GDM1 (cell line): ENCODE measurements around the gene GRK4.

Source experiments
- DNase-seq: peaks from one replicate; lab custom pipeline; 2025; lab: John Stamatoyannopoulos, UW

GRK4 gene

DNA sequence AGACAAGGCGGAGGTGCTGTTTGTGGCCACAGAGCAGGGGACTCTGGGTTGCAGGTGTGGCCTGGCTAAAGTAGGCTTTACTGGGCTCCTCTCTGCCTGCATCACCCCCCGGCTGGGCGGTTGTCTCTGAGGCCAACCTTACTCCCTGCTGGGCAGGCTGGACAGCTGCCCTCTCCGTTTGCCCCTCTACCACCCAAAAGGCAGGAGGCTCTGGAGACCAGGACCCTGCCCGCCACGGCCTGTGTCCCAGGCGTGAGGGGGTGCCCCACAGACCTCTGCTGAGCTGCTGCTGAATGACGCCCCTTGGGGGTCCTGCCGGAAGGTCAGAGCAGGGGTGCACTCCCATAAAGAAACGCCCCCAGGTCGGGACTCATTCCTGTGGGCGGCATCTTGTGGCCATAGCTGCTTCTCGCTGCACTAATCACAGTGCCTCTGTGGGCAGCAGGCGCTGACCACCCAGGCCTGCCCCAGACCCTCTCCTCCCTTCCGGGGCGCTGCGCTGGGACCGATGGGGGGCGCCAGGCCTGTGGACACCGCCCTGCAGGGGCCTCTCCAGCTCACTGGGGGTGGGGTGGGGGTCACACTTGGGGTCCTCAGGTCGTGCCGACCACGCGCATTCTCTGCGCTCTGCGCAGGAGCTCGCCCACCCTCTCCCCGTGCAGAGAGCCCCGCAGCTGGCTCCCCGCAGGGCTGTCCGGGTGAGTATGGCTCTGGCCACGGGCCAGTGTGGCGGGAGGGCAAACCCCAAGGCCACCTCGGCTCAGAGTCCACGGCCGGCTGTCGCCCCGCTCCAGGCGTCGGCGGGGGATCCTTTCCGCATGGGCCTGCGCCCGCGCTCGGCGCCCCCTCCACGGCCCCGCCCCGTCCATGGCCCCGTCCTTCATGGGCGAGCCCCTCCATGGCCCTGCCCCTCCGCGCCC is 110.0 kb downstream of the GRK4 start:
- DNase-seq, result no peak

DNA sequence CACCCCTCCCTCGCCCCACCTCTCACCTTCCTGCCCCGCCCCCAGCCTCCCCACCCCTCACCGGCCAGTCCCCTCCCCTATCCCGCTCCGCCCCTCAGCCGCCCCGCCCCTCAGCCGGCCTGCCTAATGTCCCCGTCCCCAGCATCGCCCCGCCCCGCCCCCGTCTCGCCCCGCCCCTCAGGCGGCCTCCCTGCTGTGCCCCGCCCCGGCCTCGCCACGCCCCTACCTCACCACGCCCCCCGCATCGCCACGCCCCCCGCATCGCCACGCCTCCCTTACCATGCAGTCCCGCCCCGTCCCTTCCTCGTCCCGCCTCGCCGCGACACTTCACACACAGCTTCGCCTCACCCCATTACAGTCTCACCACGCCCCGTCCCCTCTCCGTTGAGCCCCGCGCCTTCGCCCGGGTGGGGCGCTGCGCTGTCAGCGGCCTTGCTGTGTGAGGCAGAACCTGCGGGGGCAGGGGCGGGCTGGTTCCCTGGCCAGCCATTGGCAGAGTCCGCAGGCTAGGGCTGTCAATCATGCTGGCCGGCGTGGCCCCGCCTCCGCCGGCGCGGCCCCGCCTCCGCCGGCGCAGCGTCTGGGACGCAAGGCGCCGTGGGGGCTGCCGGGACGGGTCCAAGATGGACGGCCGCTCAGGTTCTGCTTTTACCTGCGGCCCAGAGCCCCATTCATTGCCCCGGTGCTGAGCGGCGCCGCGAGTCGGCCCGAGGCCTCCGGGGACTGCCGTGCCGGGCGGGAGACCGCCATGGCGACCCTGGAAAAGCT is 110.9 kb downstream of the GRK4 start, which contains the start of the genes HTT and HTT-AS:
Gene HTT, plus strand, starts transcription at position 604 of the 768 bp plus-strand sequence. Its CDS starts 145 bp downstream, at position 749.
Gene HTT-AS, minus strand, starts transcription at position 461 of the 768 bp plus-strand sequence.
- peak; percentile 96 for DNase-seq

DNA sequence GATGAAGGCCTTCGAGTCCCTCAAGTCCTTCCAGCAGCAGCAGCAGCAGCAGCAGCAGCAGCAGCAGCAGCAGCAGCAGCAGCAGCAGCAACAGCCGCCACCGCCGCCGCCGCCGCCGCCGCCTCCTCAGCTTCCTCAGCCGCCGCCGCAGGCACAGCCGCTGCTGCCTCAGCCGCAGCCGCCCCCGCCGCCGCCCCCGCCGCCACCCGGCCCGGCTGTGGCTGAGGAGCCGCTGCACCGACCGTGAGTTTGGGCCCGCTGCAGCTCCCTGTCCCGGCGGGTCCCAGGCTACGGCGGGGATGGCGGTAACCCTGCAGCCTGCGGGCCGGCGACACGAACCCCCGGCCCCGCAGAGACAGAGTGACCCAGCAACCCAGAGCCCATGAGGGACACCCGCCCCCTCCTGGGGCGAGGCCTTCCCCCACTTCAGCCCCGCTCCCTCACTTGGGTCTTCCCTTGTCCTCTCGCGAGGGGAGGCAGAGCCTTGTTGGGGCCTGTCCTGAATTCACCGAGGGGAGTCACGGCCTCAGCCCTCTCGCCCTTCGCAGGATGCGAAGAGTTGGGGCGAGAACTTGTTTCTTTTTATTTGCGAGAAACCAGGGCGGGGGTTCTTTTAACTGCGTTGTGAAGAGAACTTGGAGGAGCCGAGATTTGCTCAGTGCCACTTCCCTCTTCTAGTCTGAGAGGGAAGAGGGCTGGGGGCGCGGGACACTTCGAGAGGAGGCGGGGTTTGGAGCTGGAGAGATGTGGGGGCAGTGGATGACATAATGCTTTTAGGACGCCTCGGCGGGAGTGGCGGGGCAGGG is 111.7 kb downstream of the GRK4 start:
- DNase-seq, result peak; percentile 67

DNA sequence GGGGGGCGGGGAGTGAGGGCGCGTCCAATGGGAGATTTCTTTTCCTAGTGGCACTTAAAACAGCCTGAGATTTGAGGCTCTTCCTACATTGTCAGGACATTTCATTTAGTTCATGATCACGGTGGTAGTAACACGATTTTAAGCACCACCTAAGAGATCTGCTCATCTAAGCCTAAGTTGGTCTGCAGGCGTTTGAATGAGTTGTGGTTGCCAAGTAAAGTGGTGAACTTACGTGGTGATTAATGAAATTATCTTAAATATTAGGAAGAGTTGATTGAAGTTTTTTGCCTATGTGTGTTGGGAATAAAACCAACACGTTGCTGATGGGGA is 112.2 kb downstream of the GRK4 start:
- no peak for DNase-seq

DNA sequence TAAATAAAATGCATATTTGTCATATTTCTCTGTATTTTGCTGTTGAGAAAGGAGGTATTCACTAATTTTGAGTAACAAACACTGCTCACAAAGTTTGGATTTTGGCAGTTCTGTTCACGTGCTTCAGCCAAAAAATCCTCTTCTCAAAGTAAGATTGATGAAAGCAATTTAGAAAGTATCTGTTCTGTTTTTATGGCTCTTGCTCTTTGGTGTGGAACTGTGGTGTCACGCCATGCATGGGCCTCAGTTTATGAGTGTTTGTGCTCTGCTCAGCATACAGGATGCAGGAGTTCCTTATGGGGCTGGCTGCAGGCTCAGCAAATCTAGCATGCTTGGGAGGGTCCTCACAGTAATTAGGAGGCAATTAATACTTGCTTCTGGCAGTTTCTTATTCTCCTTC is 114.4 kb downstream of the GRK4 start:
- DNase-seq, result no peak

DNA sequence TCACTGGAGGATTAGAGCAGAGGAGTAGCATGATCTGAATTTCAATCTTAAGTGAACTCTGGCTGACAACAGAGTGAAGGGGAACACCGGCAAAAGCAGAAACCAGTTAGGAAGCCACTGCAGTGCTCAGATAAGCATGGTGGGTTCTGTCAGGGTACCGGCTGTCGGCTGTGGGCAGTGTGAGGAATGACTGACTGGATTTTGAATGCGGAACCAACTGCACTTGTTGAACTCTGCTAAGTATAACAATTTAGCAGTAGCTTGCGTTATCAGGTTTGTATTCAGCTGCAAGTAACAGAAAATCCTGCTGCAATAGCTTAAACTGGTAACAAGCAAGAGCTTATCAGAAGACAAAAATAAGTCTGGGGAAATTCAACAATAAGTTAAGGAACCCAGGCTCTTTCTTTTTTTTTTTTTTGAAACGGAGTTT is 116.3 kb downstream of the GRK4 start:
- peak; percentile 93 for DNase-seq

DNA sequence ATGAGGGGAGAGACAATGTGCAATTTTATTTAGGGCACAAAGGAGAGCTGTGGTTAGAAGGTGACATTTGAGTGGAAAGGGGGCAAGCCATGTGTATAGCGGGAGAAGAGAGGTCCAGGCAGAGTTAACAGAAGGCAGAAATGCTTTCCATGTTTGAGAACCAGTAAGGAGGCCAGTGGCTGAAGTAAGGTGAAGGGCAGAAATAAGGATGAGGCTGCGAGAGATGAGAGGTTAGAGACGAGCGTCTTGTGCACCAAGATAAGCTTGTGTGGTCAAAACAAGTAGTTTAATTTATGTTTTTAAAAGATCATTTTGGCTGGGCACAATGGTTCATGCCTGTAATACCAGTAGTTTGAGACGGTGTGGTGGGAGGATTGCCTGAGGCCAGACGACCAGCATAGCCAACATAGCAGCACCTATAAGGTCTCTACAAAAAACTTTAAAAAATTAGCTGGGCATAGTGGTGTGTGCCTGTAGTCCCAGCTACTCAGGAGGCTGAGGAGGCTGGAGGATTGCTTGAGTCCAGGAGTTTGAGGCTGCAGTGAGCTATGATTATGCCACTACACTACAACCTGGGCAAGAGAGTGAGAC is 119.6 kb downstream of the GRK4 start:
- DNase-seq, result no peak

DNA sequence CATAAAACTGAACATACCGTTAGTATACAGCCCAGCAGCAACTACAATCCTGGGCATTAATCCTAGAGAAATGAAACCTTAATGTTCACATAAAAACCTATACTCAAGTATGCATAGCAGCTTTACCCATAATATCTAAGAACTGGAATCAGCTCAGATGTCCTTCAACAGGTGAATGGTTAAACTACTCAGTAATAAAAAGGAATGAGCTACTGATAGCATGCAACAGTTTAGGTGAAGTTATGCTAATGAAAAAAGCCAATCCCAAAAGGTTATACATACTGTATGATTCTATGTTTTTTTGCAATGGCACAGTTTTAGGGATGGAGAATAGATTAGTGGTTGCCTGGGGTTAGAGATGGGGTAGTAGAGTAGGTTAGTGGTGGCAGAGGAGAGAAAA is 120.4 kb downstream of the GRK4 start:
- DNase-seq, result no peak

DNA sequence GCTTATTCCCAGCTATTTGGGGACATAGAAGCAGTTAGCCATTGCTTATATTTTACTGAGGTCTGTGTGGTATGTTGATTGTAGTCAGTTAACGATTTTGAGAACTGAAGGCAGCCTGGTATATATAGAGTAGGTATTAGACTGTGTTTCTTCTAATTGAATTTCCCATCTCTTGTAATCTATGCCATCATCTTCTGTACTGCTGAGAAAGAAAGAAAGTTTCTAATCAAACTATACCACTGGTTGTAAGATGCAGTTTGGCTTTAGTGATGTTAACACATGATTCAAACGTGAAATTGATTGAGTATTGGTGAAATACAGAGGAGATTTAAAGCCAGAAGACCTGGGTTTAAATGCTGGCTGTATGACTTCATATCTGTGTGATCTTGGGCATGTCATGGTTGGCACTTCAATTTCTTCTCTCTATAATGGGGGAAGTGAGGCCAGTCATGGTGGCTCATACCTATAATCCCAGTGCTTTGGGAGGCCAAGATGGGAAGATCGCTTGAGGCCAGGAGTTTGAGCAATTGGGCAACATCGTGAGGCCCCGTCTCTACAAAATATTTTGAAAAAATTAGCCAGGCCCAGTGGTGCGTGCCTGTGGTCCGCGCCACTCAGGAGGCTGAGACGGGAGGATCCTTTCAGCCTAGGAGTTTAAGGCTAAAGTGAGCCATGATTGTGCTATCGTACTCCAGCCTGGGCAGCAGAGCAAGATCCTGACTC is 122.7 kb downstream of the GRK4 start:
- no peak for DNase-seq

DNA sequence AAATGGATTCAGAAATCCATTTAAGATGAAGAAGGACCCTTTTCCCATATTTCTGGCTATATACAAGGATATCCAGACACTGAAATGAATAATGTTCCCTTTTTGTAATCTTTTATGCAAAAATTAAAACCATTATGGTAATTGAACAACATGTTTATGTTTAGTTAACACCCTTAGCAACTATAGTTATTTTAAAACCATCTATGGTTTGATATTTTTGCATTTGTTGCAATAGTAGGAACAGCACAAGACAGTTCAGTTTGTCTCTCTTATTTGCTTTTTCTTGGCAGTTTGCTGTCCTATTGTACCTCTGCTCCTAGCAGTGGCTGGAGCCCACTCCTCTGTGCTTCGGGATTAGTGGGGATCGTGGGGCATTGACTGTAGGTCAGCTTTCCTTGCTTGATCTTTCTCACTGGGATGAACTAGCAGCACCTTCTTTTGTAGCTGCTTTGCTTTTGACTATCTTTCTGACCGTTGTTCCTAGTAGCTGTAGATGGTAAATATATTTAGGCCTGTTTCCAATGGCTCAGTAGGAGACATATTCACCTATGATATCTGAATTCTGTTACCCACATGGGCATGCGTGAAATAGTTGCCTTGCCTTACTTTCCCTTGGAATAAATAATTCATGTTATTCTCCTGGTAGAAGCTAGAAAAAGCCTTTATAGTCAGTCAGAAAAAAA is 123.9 kb downstream of the GRK4 start:
- DNase-seq, result no peak
